Activated CD8-positive, alpha-beta memory T cell treated with anti-CD3 and anti-CD28 coated beads, Interleukin-2, amount 50 U/mL, for 4 hours (primary cell): ENCODE data around the gene KRTAP5-6.
"Not testable (repeated sequence)": the region's sequence is repeated elsewhere in the genome, so short reads cannot be mapped to it uniquely, and the experiment has no call there.

Experiments used
- DNase-seq: peaks from one replicate; pipeline ENCODE4 v3.0.0-alpha.2; 2020

The KRTAP5-6 gene

DNA sequence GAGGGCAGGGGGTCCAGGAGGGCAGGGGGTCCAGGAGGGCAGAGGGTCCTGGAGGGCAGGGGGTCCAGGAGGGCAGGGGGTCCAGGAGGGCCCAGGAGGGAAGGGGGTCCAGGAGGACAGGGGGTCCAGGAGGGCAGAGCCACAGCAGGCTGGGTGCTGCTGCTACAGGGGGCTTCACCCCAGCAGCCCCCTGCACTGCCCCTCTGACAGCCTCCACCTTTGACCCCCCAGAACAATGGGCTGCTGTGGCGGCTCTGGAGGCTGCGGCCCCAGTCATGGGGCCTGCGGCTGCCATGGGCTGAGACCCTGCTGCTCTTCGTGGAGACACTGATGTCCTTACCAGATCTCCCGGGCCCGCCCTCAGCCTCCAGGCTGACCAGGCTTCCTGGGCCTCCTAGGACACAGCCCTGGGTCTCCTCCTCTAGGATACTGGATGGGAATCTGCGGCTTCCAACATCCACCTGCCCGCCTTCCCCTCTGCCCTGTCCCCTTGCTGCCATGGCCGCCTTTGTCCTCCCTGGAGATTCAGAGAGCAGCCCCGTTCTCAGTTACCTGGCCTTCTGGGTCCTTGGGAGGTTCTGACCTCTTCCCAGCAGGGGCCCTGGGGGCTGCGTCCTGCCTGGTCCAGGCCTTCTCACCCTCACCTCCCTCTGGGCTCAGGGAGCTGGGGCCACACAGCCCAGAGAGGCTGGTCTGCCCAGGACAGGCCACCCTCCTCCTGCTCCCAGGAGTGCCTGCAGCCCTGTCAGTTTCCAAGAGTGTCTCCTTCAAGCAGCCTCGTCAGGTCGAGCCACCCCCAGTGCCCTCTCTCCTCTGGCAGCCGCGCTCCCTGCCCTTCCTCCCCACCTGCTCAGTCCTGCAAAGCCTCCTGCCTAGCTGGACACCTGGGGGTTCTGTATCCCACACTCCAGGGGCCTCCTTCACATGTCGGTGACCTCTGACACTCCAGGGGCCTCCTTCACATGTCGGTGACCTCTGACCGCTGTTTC, 11.8 kb upstream of the KRTAP5-6 start:
- DNase-seq, result not testable (repeated sequence)

DNA sequence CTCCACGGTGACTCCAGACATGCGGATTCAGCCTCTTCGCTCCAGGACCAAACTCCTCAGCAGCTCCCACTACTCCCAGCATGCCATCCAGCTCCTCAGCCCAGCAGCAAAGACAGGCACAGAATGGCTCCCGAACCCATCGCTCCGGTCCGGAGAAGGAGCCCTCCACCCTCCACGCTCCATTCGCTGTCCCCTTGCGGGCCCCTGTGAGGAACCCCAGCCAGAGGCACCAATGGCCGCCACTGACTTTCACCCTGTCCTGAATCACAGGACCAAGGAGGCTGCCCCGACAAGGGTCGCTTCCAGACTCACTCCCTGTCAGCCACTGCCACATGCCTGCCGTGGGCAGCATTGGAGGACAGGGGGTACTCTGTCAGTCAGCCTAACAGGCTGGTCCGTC, 10.8 kb upstream of the KRTAP5-6 start:
- DNase-seq, result not testable (repeated sequence)

DNA sequence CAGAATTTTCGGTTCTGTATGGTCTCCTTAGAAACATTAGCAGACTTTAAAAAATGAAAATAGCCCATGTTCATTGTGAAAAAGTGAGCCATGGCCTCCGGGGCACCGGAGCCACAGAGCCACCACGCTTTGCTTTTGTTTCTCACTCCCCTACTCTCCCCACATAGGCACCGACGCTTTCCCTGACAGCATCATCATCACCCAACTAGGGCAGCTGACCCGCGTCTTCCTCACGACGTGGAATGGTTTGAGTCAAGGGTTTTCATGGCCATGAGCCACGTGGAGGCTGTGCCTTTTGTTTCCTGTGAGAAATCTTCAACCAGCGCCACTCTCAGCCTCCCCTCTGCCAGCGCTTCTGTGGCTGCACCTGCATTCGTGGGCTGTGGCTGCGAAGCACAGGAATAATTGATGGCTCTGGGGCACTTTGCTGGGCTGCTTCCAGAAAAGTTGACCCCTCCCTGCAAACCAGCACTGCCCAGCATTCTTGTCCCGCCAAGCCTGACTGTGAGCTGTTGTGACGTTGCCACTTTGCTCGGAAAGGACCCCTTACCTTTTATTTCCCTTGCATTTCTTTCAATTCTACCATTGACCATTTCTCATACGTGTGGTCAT, 8.6 kb upstream of the KRTAP5-6 start:
- not testable (repeated sequence) for DNase-seq

DNA sequence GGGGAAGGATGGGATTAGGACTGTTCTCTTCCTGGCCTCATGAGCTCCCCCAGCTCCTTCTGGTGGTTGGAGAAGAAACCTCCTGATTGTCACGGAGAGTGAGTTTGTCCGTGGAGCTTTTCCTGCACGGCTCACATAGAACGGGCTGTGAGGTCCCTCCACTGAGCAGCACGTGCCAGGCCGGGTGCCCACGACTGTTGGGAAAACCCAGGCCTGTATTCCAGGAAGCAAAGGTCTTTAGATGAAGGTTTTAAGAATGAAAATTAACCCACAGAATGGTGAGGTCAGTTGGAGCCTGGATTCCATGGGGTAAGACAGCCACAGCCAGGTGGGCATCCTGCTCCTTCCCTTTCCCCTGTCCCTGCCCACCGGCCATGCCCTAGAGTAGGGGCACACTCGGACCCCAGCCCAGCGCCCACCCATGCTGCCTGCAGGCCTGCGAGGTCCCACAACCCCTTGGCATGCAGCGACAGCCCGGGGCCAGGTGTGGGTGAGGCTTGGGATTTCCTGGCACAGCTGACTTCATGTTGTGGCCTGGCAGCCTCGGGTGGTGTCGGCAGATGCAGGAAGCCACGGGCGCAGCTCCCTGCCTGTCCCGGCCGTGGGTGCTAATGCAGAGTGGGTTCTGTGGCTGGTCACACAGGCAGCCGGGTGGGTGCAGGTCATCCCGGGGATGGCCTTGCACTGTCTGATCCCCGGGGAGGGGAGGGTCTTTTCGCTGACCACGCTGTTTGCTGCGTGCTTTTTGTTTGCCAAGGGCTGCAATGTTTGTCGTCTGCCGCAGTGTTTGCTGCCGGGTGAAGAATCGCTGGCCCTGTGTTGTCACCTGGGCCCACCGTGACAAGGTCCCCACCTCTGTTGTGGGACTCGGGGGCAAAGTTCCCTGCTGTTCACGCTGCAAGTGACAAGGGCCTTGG, 7.5 kb upstream of the KRTAP5-6 start:
- not testable (repeated sequence) for DNase-seq

GRCh38 chr11:1690167-1691025, 6.6 kb upstream of the KRTAP5-6 start:
- no peak for DNase-seq

GRCh38 chr11:1691026-1691877, 5.7 kb upstream of the KRTAP5-6 start:
- DNase-seq, result no peak

GRCh38 chr11:1691878-1692707, 4.9 kb upstream of the KRTAP5-6 start:
- DNase-seq, result no peak

GRCh38 chr11:1692708-1693326, 4.2 kb upstream of the KRTAP5-6 start:
- DNase-seq, result no peak

- DNase-seq, result peak; percentile 76
Observed at GRCh38 chr11:1693327-1694063, 3.5 kb upstream of the KRTAP5-6 start.

GRCh38 chr11:1694064-1694845, 2.7 kb upstream of the KRTAP5-6 start:
- peak; percentile 86 for DNase-seq

GRCh38 chr11:1694846-1695547, 2.0 kb upstream of the KRTAP5-6 start:
- DNase-seq, result no peak

GRCh38 chr11:1695548-1696108, 1.4 kb upstream of the KRTAP5-6 start:
- DNase-seq, result no peak

DNA sequence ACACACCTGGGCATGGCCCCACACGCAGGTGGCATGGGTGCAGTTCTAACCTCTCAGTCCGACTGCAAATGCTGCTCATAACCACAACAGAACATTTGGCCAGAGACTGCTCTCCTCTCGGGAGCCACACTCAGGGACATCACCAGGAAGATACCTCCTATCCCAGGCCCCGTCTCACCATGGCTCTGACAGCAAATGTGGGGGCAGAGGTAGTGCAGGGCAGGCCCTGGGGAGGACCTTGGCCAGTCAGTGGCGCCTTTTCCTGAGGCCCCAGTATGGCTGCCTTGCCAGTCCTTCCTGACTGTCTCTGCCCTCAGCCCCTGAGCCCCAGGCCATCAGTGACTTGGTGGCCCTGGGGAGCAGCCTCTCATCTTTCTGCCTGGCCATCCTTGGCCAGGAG, 2.8 kb downstream of the KRTAP5-6 start:
- no peak for DNase-seq

GRCh38 chr11:1701091-1701807, 4.3 kb downstream of the KRTAP5-6 start:
- DNase-seq, result no peak

- DNase-seq, result no peak
Observed at GRCh38 chr11:1702506-1702905, 5.5 kb downstream of the KRTAP5-6 start.

- no peak for DNase-seq
Observed at GRCh38 chr11:1703146-1703545, 6.2 kb downstream of the KRTAP5-6 start.
